BLaER1 treated with 17β-estradiol and CSF1 and Interleukin-3, amounts not matched to agents 10 nM and 100 nM (cell line): ENCODE results near the gene ARMC2.
"Not testable (repeated sequence)": the region's sequence is repeated elsewhere in the genome, so short reads cannot be mapped to it uniquely, and the experiment has no call there.

ENCODE experiments used
- H3K27ac ChIP-seq, 11 experiments: shearing (Covaris generic); formaldehyde crosslinking; 2 replicates each; pipeline ENCODE4 v1.8.1; 2022
- H3K27me3 ChIP-seq, 11 experiments: shearing (Covaris generic); formaldehyde crosslinking; 2 replicates each; pipeline ENCODE4 v1.8.1; 2022
- H3K36me3 ChIP-seq, 11 experiments: shearing (Covaris generic); formaldehyde crosslinking; 2 replicates each; pipeline ENCODE4 v1.8.1; 2022
- H3K4me1 ChIP-seq, 10 experiments: shearing (Covaris generic); formaldehyde crosslinking; 2 replicates each; pipeline ENCODE4 v1.8.1; 2022
- H3K4me2 ChIP-seq, 11 experiments: shearing (Covaris generic); formaldehyde crosslinking; 2 replicates each; pipeline ENCODE4 v1.8.1; 2022
- H3K4me3 ChIP-seq, 10 experiments: shearing (Covaris generic); formaldehyde crosslinking; 2 replicates each; pipeline ENCODE4 v1.8.1; 2022
- H3K9ac ChIP-seq, 11 experiments: shearing (Covaris generic); formaldehyde crosslinking; 2 replicates each; pipeline ENCODE4 v1.8.1; 2022
- H3K9me3 ChIP-seq, 11 experiments: shearing (Covaris generic); formaldehyde crosslinking; replicated peaks in 1 of 11; 2 replicates each; pipeline ENCODE4 v1.8.1; 2022
- H4K20me1 ChIP-seq, 11 experiments: shearing (Covaris generic); formaldehyde crosslinking; 2 replicates each; pipeline ENCODE4 v1.8.1; 2022
- Cebpa-rat ChIP-seq, 11 experiments: shearing (Covaris generic); IDR thresholded peaks; 2 replicates each; pipeline ENCODE4 v1.8.1; 2022

The ARMC2 gene

DNA sequence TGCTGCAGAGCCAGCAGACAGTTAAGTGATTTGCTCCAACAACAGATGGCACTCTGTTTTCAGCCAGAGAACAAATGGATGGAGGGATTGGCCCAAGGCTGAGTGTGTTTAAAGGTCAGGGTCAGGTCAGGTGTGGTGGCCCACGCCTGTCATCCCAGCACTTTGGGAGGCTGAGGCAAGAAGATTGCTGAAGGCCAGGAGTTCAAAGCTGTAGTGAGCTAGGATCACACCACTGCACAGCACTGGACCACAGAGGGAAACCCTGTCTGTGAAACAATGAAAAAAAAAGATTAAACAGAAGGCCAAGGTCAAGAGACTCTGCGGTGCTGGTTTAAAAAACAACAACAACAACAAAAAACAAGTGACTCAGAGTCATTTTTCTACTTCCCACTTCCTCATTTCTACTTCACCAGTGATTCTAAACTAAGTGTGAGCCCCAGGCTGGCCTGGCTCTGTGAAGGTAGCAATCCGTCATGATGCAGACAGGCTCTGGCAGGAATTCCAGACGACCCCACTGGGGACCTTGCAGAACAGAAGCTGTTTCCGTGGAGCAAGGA lies 42.5 kb upstream of the ARMC2 start:
- no peaks in the 10 kb centered on the region for H3K36me3 ChIP-seq
- H3K27ac ChIP-seq: peak overlapping the region in 5 of 11 experiments; percentile 55 to 70 (median 59); a peak in 8 of 22 replicates
- H3K9me3 ChIP-seq: no peaks in the 10 kb centered on the region
- no peaks in the 10 kb centered on the region for H3K27me3 ChIP-seq
- H3K4me1 ChIP-seq: peaks cover 0 to 41% (median 6%) of the 10 kb centered on the region in 10 experiments; a peak in 11 of 20 replicates
- no peak for TF ChIP-seq Cebpa-rat (IDR thresholded peaks at IDR 0.05)
- H4K20me1 ChIP-seq: no peaks in the 10 kb centered on the region
- H3K4me3 ChIP-seq: no peak overlapping the region
- H3K4me2 ChIP-seq: peak overlapping the region in 7 of 11 experiments; percentile 0 to 79 (median 40); a peak in 10 of 22 replicates
- peak overlapping the region in 2 of 11 experiments; percentile 20 to 47; a peak in 2 of 22 replicates for H3K9ac ChIP-seq

DNA sequence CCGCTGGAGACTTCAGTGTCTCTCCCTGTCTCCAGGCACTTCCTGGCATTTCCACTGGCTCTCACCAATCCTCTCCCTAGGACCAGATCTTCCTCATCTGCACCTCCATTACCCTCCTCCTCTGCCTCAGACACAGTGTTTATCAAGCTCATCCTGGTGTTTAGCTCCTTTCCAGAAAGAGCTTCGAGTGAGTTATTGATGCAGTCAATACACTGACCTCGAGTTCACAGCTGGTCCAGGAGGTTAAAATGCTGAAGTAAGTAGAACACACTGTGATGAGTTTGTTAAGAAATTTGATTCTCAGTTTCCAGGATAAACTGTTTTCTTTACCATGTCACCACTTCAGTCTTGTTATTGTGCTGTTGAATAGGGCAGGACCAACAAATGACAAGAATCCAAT lies 42.1 kb upstream of the ARMC2 start:
- H3K27me3 ChIP-seq: no peaks in the 10 kb centered on the region
- H3K36me3 ChIP-seq: no peaks in the 10 kb centered on the region
- H3K9ac ChIP-seq: no peak overlapping the region
- no peaks in the 10 kb centered on the region for H3K9me3 ChIP-seq
- no peak overlapping the region for H3K4me3 ChIP-seq
- peak overlapping the region in 6 of 11 experiments; percentile 5 to 79 (median 52); a peak in 10 of 22 replicates for H3K4me2 ChIP-seq
- peaks cover 0 to 37% (median 6%) of the 10 kb centered on the region in 10 experiments; a peak in 11 of 20 replicates for H3K4me1 ChIP-seq
- H4K20me1 ChIP-seq: no peaks in the 10 kb centered on the region
- H3K27ac ChIP-seq: peak overlapping the region in 4 of 11 experiments; percentile 59 to 70 (median 61); a peak in 6 of 22 replicates
- no peak for TF ChIP-seq Cebpa-rat (IDR thresholded peaks at IDR 0.05)

DNA sequence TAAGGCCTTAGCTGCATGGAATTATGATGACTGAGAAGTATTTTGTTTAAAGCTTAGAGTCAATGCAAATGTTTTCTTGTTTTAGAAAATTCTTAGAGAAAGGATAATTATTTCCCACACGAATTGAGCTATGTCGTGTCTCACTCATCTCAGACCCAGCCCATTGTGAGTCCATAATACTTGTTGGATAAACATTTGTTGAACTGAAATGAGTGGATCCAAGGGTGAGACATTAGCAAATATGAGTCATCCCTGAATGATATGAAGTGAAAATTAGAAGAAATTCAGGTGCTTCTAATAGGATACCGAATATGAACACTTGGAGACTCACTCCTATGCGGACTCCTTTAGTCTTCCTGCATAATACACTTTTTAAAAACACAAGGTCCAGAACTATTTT lies 41.6 kb upstream of the ARMC2 start:
- H3K27ac ChIP-seq: no peak overlapping the region
- no peaks in the 10 kb centered on the region for H3K36me3 ChIP-seq
- no peak for TF ChIP-seq Cebpa-rat (IDR thresholded peaks at IDR 0.05)
- H4K20me1 ChIP-seq: no peaks in the 10 kb centered on the region
- H3K4me2 ChIP-seq: peak overlapping the region in 2 of 11 experiments; percentile 77 to 79; a peak in 4 of 22 replicates
- H3K9ac ChIP-seq: no peak overlapping the region
- H3K27me3 ChIP-seq: no peaks in the 10 kb centered on the region
- no peak overlapping the region for H3K4me3 ChIP-seq
- no peaks in the 10 kb centered on the region for H3K9me3 ChIP-seq
- peaks cover 0 to 32% (median 6%) of the 10 kb centered on the region in 10 experiments; a peak in 11 of 20 replicates for H3K4me1 ChIP-seq

DNA sequence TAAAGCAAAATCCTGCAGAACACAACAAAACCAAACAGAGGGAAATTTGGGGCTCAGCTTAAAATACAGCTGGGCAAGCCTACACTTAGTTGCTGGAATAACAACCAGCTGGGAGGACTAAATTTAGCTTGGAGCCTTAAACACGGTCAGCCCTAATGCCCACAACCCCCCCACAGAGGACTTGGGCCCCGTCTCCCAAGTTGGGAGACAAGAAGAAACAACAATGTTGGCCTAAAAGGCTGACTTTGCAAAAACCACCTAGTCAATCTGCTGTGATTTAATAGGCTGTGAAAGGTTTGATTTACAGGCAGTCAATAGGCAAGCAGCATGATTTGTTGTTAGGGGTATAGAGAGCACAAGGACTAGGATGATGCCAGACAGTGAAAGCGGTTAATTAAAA lies 40.3 kb upstream of the ARMC2 start:
- H3K9ac ChIP-seq: no peak overlapping the region
- no peak overlapping the region for H3K27ac ChIP-seq
- no peaks in the 10 kb centered on the region for H4K20me1 ChIP-seq
- no peaks in the 10 kb centered on the region for H3K36me3 ChIP-seq
- H3K4me3 ChIP-seq: no peak overlapping the region
- peaks cover 0 to 1% (median under 1%) of the 10 kb centered on the region in 11 experiments; a peak in 8 of 22 replicates for H3K9me3 ChIP-seq
- peaks cover 0 to 27% (median 6%) of the 10 kb centered on the region in 10 experiments; a peak in 11 of 20 replicates for H3K4me1 ChIP-seq
- no peak for TF ChIP-seq Cebpa-rat (IDR thresholded peaks at IDR 0.05)
- H3K27me3 ChIP-seq: no peaks in the 10 kb centered on the region
- peak overlapping the region in 1 of 11 experiments; percentile 20; a peak in 1 of 22 replicates for H3K4me2 ChIP-seq

DNA sequence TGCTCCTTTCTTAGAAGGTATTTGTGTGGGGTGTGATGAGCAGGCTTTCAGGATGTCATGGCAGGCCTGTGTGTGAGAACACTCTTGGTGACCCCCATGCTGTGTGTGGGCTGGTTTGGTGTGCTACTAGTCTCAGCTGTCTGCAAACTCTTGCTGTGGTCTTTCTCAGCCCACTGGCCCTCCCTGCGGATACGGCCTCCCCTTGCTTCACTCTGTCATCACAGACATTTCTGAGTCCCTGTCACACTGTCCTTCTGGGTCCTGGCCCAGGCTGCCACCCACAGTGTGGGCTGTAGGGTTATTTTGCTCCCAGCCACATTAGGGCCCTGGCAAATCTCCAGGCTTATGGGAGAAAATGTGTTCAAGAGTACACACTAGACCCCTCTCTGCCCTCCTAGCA lies 39.0 kb upstream of the ARMC2 start:
- H3K4me2 ChIP-seq: no peak overlapping the region
- no peaks in the 10 kb centered on the region for H3K36me3 ChIP-seq
- H3K9ac ChIP-seq: no peak overlapping the region
- TF ChIP-seq Cebpa-rat (IDR thresholded peaks at IDR 0.05): no peak
- no peaks in the 10 kb centered on the region for H3K27me3 ChIP-seq
- peaks cover 3 to 9% (median 5%) of the 10 kb centered on the region in 11 experiments; a peak in 10 of 22 replicates for H3K9me3 ChIP-seq
- no peak overlapping the region for H3K27ac ChIP-seq
- H3K4me1 ChIP-seq: peaks cover 0 to 27% (median 6%) of the 10 kb centered on the region in 10 experiments; a peak in 11 of 20 replicates
- no peak overlapping the region for H3K4me3 ChIP-seq
- H4K20me1 ChIP-seq: no peaks in the 10 kb centered on the region

DNA sequence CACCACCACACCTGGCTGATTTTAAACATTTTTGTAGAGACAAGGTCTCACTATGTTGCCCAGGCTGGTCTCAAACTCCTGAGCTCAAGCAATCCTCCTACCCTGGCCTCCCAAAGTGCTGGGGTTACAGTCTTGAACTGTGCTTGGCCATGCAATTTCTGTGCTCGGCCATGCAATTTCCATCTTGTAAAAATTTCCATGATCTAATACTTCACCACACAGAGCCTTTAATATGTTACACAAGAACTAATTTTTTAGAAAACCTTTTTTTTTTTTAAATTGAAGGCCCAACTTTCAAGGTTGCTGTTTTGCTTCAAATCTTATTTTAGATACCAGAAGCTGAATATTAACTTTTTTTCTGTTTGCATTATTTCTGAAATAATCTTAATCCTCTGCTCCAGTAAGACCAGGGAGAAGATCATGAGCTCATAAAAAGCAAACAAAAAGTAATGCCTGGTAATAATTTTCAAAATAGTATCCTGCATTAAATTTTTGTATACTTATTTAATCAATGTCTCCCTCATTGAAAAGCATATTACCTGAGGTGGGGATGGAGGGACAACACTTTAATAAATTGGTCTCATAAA lies 38.1 kb upstream of the ARMC2 start:
- Histone ChIP-seq H3K4me2 (no peak overlapping the region), H4K20me1 (no peaks in the 10 kb centered on the region), H3K4me3 (no peak overlapping the region), H3K27ac (no peak overlapping the region), H3K36me3 (no peaks in the 10 kb centered on the region), H3K9ac (no peak overlapping the region), H3K27me3 (no peaks in the 10 kb centered on the region), H3K4me1 (peaks cover 0 to 18% (median 6%) of the 10 kb centered on the region in 10 experiments; a peak in 11 of 20 replicates), H3K9me3 (peaks cover 3 to 9% (median 5%) of the 10 kb centered on the region in 11 experiments; a peak in 10 of 22 replicates)
- no peak for TF ChIP-seq Cebpa-rat (IDR thresholded peaks at IDR 0.05)

DNA sequence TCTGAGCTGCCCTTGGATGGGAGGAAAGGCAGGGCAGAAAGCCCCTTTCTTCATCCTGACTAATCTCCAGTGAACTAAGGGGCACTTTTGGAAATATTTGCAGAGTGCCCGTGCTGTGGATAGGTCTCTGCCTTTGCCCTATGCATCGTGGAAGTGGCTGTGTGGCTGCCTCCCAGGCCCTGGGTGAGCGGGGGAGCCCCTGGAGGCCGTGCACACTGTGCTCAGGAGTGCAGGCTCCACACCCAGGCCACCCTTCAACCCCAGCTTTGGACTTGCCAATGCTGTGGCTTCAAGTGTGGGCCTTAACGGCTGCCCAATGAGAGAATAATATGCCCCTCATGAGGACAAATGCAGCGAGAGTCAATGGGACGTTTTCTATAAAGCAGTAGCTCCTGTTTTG lies 36.7 kb upstream of the ARMC2 start:
- H3K4me3 ChIP-seq: no peak overlapping the region
- no peaks in the 10 kb centered on the region for H3K36me3 ChIP-seq
- H3K27ac ChIP-seq: no peak overlapping the region
- no peak for TF ChIP-seq Cebpa-rat (IDR thresholded peaks at IDR 0.05)
- peaks cover 4 to 13% (median 6%) of the 10 kb centered on the region in 11 experiments; a peak in 12 of 22 replicates for H3K9me3 ChIP-seq
- H3K9ac ChIP-seq: no peak overlapping the region
- H3K4me1 ChIP-seq: peaks cover 0 to 4% (median 0%) of the 10 kb centered on the region in 10 experiments; a peak in 6 of 20 replicates
- no peaks in the 10 kb centered on the region for H3K27me3 ChIP-seq
- H3K4me2 ChIP-seq: no peak overlapping the region
- H4K20me1 ChIP-seq: no peaks in the 10 kb centered on the region

DNA sequence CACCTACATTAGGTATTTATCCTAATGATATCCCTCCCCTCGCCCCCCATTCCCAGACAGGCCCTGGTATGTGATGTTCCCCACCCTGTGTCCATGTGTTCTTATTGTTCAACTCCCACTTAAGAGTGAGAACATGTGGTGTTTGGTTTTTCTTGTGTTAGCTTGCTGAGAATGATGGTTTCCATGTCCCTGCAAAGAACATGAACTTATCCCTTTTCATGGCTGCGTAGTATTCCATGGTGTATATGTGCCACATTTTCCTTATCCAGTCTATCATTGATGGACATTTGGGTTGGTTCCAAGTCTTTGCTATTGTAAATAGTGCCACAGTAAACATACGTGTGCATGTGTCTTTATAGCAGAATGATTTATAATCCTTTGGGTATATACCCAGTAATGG lies 35.0 kb upstream of the ARMC2 start:
- not testable (repeated sequence) for H3K4me1 ChIP-seq, H3K27ac ChIP-seq, H3K4me2 ChIP-seq, H3K27me3 ChIP-seq, H3K4me3 ChIP-seq, H4K20me1 ChIP-seq, H3K9ac ChIP-seq, H3K36me3 ChIP-seq
- H3K9me3 ChIP-seq: peaks cover 19 to 30% (median 22%) of the 10 kb centered on the region in 11 experiments

DNA sequence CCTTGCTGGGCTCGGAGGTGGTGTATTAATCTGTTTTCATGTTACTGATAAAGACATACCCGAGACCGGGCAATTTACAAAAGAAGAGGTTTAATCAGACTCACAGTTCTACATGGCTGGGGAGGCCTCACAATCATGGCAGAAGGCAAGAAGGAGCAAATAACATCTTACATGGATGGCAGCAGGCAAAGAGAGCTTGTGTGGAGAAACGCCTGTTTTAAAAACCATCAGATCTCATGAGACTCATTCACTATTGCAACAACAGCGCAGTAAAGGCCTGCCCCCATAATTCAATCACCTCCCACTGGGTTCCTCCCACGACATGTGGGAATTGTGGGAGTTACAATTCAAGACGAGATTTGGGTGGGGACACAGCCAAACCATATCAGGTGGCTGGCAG lies 30.9 kb upstream of the ARMC2 start:
- not testable (repeated sequence) for H3K27me3 ChIP-seq, H4K20me1 ChIP-seq, H3K9ac ChIP-seq, H3K4me3 ChIP-seq, H3K36me3 ChIP-seq, H3K4me2 ChIP-seq, H3K27ac ChIP-seq, H3K4me1 ChIP-seq
- peaks cover 23 to 39% (median 32%) of the 10 kb centered on the region in 11 experiments for H3K9me3 ChIP-seq
